Stimulated activated CD4-positive, alpha-beta T cell treated with anti-CD3 and anti-CD28 coated beads, Interleukin-1b, Interleukin-23, amount 100 ng/mL, for 1 hour (primary cell): ENCODE data around the gene TTC7B.

Experiments used
- DNase-seq, 2 donors: peaks; one replicate each; pipeline ENCODE4 v3.0.0-alpha.2; 2020; ENCODE audit warnings: low read depth in 2 of 2

The TTC7B gene

DNA sequence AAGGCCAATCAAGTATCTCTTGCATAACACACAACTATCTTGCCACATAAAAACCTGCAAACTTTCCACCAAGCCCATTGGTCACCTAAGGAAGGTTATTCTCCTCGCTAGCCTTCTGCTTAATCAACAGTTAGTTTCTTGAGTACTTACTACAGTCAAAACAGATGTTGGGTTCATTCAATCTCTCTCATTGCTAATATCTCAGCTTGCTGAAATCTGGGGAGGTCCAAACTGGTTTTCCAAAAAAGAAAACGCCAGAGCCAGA lies 74.6 kb downstream of the TTC7B start:
- DNase-seq = no peak

DNA sequence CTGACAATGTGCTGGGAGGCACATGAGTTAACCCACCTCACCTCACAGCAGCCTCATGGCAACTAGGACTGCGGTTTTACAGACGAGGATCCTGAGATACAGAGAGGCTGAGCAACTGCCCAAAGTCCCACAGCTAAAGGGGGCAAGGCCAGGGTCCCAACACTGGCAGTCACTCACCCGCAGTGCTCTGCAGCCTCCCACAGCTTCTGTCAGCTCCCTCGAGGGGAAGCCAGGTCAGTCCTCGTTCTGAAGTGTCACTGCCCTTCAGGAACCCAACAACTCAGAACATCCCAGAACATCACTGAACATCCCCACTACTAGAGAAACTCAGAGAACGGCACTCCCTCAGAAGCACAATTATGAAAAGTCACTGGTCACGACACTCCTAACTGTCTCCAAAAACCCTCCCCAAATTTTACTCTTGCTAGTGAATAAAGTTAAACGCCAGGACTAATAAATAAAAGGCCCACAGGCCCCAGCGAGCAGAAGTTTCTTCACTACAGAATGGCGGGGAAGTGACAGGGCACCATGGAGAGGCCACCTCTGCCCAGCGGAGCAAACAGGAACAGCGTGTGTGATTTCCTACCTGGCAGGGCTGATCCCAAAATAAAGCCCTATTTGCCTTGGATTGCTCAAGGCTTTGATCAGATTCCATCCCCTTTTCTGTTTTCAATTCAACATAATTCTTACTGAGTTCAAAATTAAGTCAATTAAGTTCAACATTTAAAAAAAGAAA lies 75.1 kb downstream of the TTC7B start:
- no peak for DNase-seq

- DNase-seq = no peak
Observed at GRCh38 chr14:90740081-90740480, 76.1 kb downstream of the TTC7B start.

- DNase-seq = no peak
Observed at GRCh38 chr14:90739318-90740068, 76.7 kb downstream of the TTC7B start.

DNA sequence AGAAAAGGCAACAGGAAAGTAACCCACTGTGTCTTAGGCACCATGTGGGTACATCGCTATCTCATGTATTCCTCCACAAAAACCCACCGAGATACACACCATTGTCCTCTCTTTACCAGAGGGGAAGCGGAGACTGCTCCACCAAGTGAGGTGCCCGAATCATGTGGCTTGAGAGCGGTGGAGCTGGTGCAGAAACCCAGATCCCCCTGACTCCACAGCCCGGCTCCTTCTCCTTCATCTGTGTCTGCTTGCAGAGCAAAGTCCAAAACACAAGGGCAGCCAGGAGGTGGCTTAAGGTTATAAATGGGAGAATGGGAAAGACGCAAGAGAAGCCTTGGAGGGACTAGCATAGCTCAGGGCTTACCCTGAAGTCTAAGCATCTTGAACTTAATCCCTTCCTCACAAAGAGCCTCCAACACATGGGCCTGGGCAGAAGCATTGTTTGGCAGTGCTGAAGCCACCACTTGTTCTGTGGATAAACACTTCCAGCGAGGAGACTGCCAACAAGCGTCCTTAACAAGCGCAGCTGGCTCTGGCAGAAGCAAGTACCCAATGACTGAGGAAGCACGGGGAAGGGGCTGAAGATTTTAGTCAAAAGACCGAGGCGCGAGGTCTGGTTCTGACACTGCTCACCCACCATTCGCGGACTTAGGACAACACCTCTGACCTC lies 83.0 kb downstream of the TTC7B start:
- DNase-seq = no peak

- DNase-seq = no peak
Observed at GRCh38 chr14:90732718-90733117, 83.5 kb downstream of the TTC7B start.

DNA sequence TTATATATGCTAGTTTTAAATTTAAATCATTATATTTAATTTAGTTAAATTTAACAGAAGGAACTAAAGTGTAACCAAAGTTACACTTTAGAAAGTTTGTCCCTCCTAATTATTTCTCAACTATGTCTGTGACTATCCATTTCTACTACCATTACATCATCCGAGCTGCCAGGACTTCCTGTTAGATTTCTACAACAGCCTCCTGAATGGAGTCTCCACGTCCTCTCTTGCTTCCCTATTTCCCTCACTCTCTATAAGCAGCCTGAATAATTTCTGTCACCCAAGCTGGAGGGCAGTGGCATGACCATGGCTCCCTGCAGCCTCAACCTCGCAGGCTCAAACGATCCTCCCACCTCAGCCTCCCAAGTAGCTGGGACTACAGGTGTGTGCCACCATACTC lies 84.1 kb downstream of the TTC7B start:
- DNase-seq = no peak

DNA sequence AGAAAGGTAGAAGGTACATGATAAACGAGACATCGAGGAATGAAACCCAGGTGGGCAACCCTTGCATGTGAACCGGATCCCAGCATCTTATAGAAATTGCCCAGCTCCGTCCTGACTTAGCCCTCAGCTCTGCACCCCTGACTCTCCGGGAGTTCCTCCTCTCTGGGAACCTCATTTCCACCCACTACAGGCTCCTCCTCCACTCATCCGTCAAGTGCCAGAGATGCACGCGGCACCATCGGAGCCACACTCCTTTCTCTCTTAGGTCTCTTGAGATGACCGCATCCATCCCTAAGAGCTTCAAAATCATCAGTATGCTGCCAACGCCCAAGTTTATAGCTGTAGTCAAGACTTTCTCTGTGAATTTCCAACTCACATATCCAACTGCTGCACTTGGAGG lies 84.7 kb downstream of the TTC7B start:
- no peak for DNase-seq

DNA sequence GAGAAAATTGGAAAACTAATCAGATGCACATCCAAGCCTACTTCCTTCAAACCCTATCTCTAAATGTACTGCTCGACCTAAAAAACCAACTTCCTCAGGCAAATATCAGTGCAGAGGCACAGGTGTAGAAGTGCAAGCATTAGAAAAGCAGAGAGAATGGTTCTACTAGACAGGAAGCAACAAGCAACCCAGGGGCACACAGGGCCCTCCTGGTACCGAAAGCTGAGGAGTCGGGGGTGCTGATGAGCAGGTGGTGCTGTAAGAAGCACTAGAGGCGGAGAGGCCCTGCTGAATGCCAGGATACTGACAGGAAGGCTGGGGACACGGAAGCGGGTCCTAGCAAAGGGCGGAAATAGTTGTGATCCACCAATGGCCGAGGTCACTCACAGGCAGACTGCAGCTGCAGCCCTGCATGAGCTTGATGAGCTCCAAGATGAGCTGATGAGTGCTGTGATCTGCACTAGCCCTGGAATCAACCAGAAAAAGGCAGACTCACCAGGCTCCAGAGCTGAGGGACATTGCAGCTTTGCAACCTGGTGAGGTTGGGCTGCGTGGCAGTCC lies 85.9 kb downstream of the TTC7B start:
- DNase-seq = no peak

DNA sequence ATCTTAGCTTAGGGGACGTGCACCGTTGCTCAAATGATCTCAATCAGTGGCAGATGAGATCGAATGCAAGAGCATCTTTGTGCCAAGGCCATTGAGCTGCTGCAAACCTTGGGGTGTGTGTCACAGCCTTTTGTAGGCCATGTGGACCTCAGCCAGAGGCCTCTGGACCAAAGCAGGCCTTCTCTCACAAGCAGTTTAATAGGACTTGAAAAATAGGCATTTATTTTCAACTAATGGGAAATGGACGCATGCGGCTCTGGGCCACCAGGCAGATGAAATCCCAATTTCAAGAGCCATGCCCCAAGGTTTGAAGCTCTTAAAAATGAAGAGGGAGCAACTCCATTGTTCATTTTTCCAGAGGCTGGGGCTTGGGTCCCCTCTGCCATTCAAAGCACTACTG lies 87.3 kb downstream of the TTC7B start:
- no peak for DNase-seq

DNA sequence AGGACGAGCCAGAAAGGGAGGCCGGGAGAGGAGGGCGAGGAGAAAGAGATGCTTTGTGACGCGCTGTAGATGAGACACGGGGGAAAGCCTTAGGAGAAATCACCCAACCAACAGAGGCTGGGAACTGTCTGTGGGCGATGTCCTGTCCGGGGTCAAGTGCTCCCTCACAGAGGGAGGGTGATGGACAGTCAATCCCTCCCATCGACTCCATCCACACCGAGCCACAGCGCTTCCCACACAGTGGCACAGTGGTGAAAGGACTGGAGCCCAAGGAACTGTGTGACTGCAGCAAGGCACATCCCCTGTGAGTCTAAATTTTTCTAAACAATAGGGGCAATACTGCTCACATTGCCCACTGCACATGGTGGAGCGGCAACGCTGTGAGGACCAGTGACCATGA lies 89.1 kb downstream of the TTC7B start:
- DNase-seq = no peak

DNA sequence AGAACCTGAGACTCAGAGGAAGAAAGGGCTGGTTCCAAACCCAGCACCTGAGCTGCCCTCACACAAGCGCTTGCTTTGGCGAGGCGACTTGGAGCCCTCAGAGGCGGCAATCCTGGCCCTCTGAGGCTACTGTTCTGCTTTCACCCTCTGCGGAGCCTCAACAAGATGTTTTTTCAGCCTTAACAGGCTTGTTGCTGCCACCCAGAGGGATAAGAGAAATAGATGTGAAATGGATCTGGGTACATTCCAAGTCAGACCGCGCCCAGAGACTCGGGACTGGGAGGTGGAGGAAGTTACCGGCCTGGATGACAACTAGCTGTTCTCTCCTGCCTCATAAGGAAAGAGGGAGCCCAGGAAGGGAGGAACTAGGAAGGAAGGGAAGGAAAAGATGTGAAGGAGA lies 89.6 kb downstream of the TTC7B start:
- no peak for DNase-seq

DNA sequence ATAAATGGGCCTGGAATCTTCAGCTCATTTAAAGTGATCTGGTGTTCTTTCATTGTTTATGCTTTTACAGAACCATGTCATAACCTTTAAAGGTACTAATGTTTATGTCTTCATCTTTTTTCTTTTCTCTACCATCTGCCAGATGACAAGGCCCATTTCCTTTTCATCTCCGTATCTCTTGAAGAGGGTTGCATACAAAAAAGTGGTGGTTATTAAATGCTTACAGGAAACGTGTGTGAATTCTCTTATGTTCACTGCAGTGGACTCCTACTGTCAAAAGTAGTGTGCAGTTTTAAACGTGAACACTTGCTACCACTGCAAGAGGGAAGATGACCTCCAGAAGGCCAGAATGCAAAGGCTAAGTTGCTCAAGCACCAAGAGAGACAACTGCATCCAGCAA lies 91.4 kb downstream of the TTC7B start:
- no peak for DNase-seq

- DNase-seq = no peak
Observed at GRCh38 chr14:90722590-90722989, 93.6 kb downstream of the TTC7B start.

DNA sequence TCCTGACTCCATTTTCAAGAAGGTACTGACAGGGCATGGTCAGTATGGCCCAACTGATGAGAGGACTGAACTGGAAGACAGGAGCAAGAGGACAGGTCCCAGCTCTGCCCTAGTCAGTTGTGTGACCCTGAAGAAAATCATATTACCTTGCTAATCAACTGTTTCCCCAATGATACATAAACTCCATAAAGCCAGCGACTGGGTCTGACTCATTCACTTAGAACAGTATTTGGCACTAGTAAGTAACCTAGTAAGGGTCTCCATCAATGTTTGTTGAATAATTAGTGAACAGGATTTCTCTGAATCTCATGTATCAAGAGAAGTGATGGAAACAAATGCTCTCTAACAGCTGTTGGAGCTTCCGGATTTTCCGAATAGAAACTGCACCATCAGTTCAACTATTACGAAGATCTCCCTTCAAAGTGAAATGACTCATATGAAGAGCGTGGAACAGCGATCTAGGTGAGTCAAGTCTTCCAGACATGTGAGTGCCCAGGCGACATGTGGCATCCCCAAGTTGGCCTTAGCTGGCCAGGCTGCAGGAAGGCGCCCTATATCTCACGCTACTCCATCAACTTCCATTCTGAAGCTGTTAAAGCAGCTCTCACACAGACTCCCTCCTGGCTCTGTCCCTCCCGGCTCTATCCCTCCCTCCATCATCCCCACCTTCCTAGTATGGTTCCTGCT lies 94.5 kb downstream of the TTC7B start:
- no peak for DNase-seq

DNA sequence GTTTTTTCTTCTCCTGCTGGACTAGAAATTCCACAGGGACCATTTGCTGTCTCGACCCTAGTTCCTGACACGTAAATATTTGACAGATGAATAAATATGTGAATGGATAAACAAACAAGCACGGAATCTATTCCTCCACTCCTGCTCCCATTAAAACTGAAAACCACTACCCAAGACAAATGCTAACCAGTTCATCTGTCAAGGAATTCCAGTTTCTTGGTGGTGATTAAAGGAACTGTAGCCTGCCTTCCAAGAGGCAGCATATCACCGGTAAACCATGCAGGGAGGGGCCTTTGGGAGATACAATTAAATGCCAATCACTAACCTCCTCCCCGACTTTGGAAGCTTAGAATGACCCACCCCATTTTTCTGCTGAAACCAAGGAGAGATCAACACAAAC lies 95.4 kb downstream of the TTC7B start:
- no peak for DNase-seq

GRCh38 chr14:90720336-90720735 lies 95.9 kb downstream of the TTC7B start:
- no peak for DNase-seq

GRCh38 chr14:90717916-90718315 lies 98.3 kb downstream of the TTC7B start:
- DNase-seq = no peak

- no peak for DNase-seq
Observed at GRCh38 chr14:90715993-90716392, 100.2 kb downstream of the TTC7B start.

DNA sequence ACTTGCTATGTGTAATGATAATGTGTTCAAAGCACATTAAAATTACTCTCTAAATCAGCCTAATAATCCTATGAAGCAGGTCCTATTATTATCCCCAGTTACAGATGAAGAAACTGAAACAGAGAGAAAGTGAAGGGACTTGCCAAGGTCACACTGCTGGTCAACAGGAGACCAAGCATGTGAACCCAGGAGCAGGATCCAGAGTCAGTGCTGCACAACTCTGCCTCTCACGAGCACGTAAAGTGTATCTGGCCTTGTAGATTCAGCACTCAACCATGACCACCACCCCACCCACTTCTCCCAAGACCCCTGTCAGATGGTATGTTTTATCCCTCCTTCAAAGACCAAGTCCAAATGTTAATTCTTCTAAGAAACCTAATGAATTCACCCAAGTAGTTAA lies 100.7 kb downstream of the TTC7B start:
- no peak for DNase-seq

GRCh38 chr14:90714811-90715210 lies 101.4 kb downstream of the TTC7B start:
- DNase-seq = no peak

GRCh38 chr14:90704738-90705392 lies 111.4 kb downstream of the TTC7B start:
- DNase-seq = no peak
